ENCODE measurements around the gene GSKIP. TPM values are rescaled to one million over a fixed set of nuclear protein-coding genes. Genes with fewer than 3 reads are reported as not detected.

GSKIP gene
- total RNA-seq, 1 experiment from 2014 or later = 22.6 TPM

- no peaks in the 10 kb centered on the region for H3K36me3 ChIP-seq (ENCODE audit: low read depth, low read length)
- no peaks in the 10 kb centered on the region for H3K79me2 ChIP-seq (ENCODE audit: low read length)
- H3K4me1 ChIP-seq (ENCODE audit: insufficient read depth, low read length) = peaks cover 17% of the 10 kb centered on the region
- TF ChIP-seq EZH2 (IDR thresholded peaks at IDR 0.05; ENCODE audit: low read length, unreplicated experiment) = no peak
- no peak for TF ChIP-seq EZH2phosphoT487 (IDR thresholded peaks at IDR 0.05; ENCODE audit: borderline replicate concordance, low read length)
- no peak for TF ChIP-seq CTCF (conservative IDR thresholded peaks at IDR 0.05; ENCODE audit: low read depth, low read length)
- no peak overlapping the region for H2AFZ ChIP-seq (ENCODE audit: low read length)
- no peak for ATAC-seq
- DNase-seq = no peak
- H3K9me3 ChIP-seq (ENCODE audit: low read length) = no peaks in the 10 kb centered on the region
- H3K27ac ChIP-seq (ENCODE audit: low read length) = no peak overlapping the region
- no peak overlapping the region for H3K4me3 ChIP-seq (ENCODE audit: low read length)
- intact Hi-C loops (cut with micrococcal nuclease) = no loop called here
- H3K9me2 ChIP-seq (replicated peaks; ENCODE audit: low read length) = no peaks in the 10 kb centered on the region
- H3F3A ChIP-seq (ENCODE audit: low read length, unreplicated experiment) = no peaks in the 10 kb centered on the region
- H3K9ac ChIP-seq (ENCODE audit: low read length) = no peak overlapping the region
- H3K4me2 ChIP-seq (ENCODE audit: low read length) = no peak overlapping the region
- no peaks in the 10 kb centered on the region for H3K27me3 ChIP-seq (ENCODE audit: low read length)
- POLR2A ChIA-PET (ENCODE audit: unreplicated experiment) = no interaction called here
- no peaks in the 10 kb centered on the region for H4K20me1 ChIP-seq (ENCODE audit: low read length)
- BruUV-seq (replicated peaks) = no TSS peak
- CTCF ChIA-PET = no interaction called here
These were observed 50.2 kb downstream of the GSKIP start for GRCh38 chr14:96413526-96413925.

GRCh38 chr14:96415559-96415958 is 52.2 kb downstream of the GSKIP start:
- Histone ChIP-seq H3K9ac (ENCODE audit: low read length) (no peak overlapping the region), H3K4me3 (ENCODE audit: low read length) (no peak overlapping the region), H2AFZ (ENCODE audit: low read length) (no peak overlapping the region), H4K20me1 (ENCODE audit: low read length) (no peaks in the 10 kb centered on the region), H3K79me2 (ENCODE audit: low read length) (no peaks in the 10 kb centered on the region), H3K4me1 (ENCODE audit: insufficient read depth, low read length) (no peaks in the 10 kb centered on the region), H3K27me3 (ENCODE audit: low read length) (no peaks in the 10 kb centered on the region), H3K4me2 (ENCODE audit: low read length) (no peak overlapping the region), H3K9me2 (replicated peaks; ENCODE audit: low read length) (no peaks in the 10 kb centered on the region), H3K27ac (ENCODE audit: low read length) (no peak overlapping the region), H3K36me3 (ENCODE audit: low read depth, low read length) (no peaks in the 10 kb centered on the region), H3F3A (ENCODE audit: low read length, unreplicated experiment) (no peaks in the 10 kb centered on the region), H3K9me3 (ENCODE audit: low read length) (no peaks in the 10 kb centered on the region)
- no TSS peak for BruUV-seq (replicated peaks)
- intact Hi-C loops (cut with micrococcal nuclease) = no loop called here
- DNase-seq = no peak
- ATAC-seq = no peak
- ChIA-PET POLR2A (ENCODE audit: unreplicated experiment) (no interaction called here), CTCF (no interaction called here)
- TF ChIP-seq EZH2phosphoT487 (IDR thresholded peaks at IDR 0.05; ENCODE audit: borderline replicate concordance, low read length) = no peak
- TF ChIP-seq EZH2 (IDR thresholded peaks at IDR 0.05; ENCODE audit: low read length, unreplicated experiment) = no peak
- no peak for TF ChIP-seq CTCF (conservative IDR thresholded peaks at IDR 0.05; ENCODE audit: low read depth, low read length)

DNA sequence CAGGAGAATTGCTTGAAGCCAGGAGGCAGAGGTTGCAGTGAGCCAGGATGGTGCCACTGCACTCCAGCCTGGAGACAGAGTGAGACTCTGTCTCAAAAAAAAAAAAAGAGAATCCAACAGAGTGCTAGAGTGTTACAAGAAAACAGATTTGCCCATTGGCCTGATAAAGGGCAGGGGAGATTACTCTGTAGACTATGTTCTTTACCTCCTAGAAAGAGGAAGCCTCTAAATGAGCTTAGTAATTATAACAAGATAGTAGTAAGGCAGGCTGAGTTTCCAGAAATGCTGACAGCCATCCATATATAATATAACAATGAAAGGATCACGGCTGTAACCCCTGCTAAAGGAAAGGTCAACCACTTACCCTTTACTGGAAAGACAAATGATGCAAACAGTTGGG is 53.0 kb downstream of the GSKIP start:
- Histone ChIP-seq H3K9me3 (ENCODE audit: low read length) (no peaks in the 10 kb centered on the region), H3K4me2 (ENCODE audit: low read length) (no peak overlapping the region), H4K20me1 (ENCODE audit: low read length) (no peaks in the 10 kb centered on the region), H3K27me3 (ENCODE audit: low read length) (no peaks in the 10 kb centered on the region), H3K36me3 (ENCODE audit: low read depth, low read length) (no peaks in the 10 kb centered on the region), H3K9me2 (replicated peaks; ENCODE audit: low read length) (no peaks in the 10 kb centered on the region), H2AFZ (ENCODE audit: low read length) (no peak overlapping the region), H3K4me3 (ENCODE audit: low read length) (no peak overlapping the region), H3F3A (ENCODE audit: low read length, unreplicated experiment) (no peaks in the 10 kb centered on the region), H3K9ac (ENCODE audit: low read length) (no peak overlapping the region), H3K4me1 (ENCODE audit: insufficient read depth, low read length) (no peaks in the 10 kb centered on the region), H3K27ac (ENCODE audit: low read length) (no peak overlapping the region), H3K79me2 (ENCODE audit: low read length) (no peaks in the 10 kb centered on the region)
- ATAC-seq (no peak), DNase-seq (no peak)
- TF ChIP-seq EZH2phosphoT487 (IDR thresholded peaks at IDR 0.05; ENCODE audit: borderline replicate concordance, low read length) (no peak), EZH2 (IDR thresholded peaks at IDR 0.05; ENCODE audit: low read length, unreplicated experiment) (no peak)
- intact Hi-C loops (cut with micrococcal nuclease) = no loop called here
- POLR2A ChIA-PET (ENCODE audit: unreplicated experiment) = no interaction called here
- CTCF ChIA-PET = no interaction called here
- no TSS peak for BruUV-seq (replicated peaks)
